Endothelial cell (in vitro differentiated cells): ENCODE data around the gene CFAP141. TPM values are rescaled to one million over a fixed set of nuclear protein-coding genes. Genes with fewer than 3 reads are reported as not detected.

Source experiments
- DNase-seq: peaks from one replicate; pipeline ENCODE4 v3.0.0; 2021; ENCODE audit warnings: low spot score
- H3K27ac Mint-ChIP-seq: one replicate; pipeline ENCODE4 v1.8.0; 2021; ENCODE audit warnings: mixed read lengths, inconsistent platforms; ENCODE audit not compliant: unreplicated experiment
- H3K27me3 Mint-ChIP-seq: one replicate; pipeline ENCODE4 v1.8.0; 2021; ENCODE audit warnings: mild to moderate bottlenecking, moderate library complexity, mixed read lengths, inconsistent platforms; ENCODE audit not compliant: unreplicated experiment
- H3K36me3 Mint-ChIP-seq: one replicate; pipeline ENCODE4 v1.8.0; 2021; ENCODE audit warnings: mild to moderate bottlenecking, low read depth, mixed read lengths, inconsistent platforms; ENCODE audit not compliant: unreplicated experiment
- H3K4me1 Mint-ChIP-seq: one replicate; pipeline ENCODE4 v1.8.0; 2021; ENCODE audit warnings: mild to moderate bottlenecking, mixed read lengths, inconsistent platforms; ENCODE audit not compliant: unreplicated experiment
- H3K4me3 Mint-ChIP-seq: one replicate; pipeline ENCODE4 v1.8.0; 2021; ENCODE audit warnings: mild to moderate bottlenecking, mixed read lengths, inconsistent platforms; ENCODE audit not compliant: unreplicated experiment
- H3K9me3 Mint-ChIP-seq: one replicate; pipeline ENCODE4 v1.8.0; 2021; ENCODE audit warnings: mixed read lengths, inconsistent platforms; ENCODE audit not compliant: unreplicated experiment
- total RNA-seq: library from RNA; stranded (reverse); fragmentation: NEBNext Ultra II Directional; extraction: Animal tissue kit (Norgen Biotek cat#: 25700); gene quantifications from one replicate; pipeline ENCODE4 v1.2.1, GENCODE V29; 2021; ENCODE audit not compliant: unreplicated experiment
- TF ChIP-seq, protein P1 (sequence below): fragments of 200-600 bp; sonication (generic); IDR thresholded peaks from one replicate; pipeline ENCODE4 v1.5.0; 2021; ENCODE audit warnings: antibody characterized with exemption; ENCODE audit not compliant: unreplicated experiment

Gene CFAP141
- total RNA-seq, 1 donor from 2014 or later = not detected

DNA sequence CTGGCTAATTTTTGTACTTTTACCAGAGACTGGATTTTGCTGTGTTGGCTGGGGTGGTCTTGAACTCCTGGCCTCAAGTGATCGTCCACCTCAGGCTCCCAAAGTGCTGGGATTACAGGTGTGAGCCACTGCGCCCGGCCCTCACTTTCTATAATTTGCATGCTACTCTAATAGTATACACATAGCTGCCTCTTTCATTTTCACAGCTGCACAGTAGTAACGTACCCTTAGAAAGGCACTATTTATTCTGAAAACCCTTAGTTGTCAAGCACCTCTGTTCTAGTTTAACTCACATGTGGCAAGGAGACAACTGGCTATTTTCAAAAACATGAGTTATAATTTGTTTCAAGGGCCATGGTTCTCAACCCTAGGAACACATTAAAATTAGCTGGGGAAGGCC lies 31.5 kb downstream of the CFAP141 start:
- peaks cover 55% of the 10 kb centered on the region for H3K36me3 Mint-ChIP-seq
- H3K4me1 Mint-ChIP-seq = peaks cover 59% of the 10 kb centered on the region
- peak overlapping the region; percentile 13 for H3K27ac Mint-ChIP-seq
- DNase-seq = no peak
- no peak overlapping the region for H3K4me3 Mint-ChIP-seq
- H3K27me3 Mint-ChIP-seq = peaks cover 7% of the 10 kb centered on the region
- TF ChIP-seq, protein P1, sequence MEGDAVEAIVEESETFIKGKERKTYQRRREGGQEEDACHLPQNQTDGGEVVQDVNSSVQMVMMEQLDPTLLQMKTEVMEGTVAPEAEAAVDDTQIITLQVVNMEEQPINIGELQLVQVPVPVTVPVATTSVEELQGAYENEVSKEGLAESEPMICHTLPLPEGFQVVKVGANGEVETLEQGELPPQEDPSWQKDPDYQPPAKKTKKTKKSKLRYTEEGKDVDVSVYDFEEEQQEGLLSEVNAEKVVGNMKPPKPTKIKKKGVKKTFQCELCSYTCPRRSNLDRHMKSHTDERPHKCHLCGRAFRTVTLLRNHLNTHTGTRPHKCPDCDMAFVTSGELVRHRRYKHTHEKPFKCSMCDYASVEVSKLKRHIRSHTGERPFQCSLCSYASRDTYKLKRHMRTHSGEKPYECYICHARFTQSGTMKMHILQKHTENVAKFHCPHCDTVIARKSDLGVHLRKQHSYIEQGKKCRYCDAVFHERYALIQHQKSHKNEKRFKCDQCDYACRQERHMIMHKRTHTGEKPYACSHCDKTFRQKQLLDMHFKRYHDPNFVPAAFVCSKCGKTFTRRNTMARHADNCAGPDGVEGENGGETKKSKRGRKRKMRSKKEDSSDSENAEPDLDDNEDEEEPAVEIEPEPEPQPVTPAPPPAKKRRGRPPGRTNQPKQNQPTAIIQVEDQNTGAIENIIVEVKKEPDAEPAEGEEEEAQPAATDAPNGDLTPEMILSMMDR = no peak
- no peaks in the 10 kb centered on the region for H3K9me3 Mint-ChIP-seq

DNA sequence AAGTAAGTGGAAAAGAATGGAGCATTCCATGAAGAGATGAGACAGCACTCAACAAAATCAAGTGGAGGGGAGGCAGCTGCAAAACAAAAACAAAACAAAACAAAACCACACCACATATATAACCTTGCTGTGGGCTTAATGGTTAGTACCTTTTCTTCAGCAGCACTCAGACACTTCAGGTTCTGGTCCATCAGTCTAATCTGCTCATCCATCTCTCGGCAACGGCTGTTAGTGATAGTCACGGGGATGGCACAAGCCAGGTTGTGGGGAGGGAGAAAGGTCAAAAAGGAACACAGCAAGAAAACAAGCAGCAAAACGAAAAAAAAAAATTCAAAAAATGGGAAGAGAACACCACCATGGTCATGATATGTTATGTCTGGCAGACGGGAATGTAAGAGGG lies 34.3 kb downstream of the CFAP141 start:
- H3K9me3 Mint-ChIP-seq = no peaks in the 10 kb centered on the region
- H3K4me1 Mint-ChIP-seq = peaks cover 34% of the 10 kb centered on the region
- peak overlapping the region; percentile 79 for H3K4me3 Mint-ChIP-seq
- TF ChIP-seq, protein P1 = no peak
- DNase-seq = no peak
- peak overlapping the region; percentile 73 for H3K27ac Mint-ChIP-seq
- H3K36me3 Mint-ChIP-seq = peaks cover 55% of the 10 kb centered on the region
- peaks cover 7% of the 10 kb centered on the region for H3K27me3 Mint-ChIP-seq

DNA sequence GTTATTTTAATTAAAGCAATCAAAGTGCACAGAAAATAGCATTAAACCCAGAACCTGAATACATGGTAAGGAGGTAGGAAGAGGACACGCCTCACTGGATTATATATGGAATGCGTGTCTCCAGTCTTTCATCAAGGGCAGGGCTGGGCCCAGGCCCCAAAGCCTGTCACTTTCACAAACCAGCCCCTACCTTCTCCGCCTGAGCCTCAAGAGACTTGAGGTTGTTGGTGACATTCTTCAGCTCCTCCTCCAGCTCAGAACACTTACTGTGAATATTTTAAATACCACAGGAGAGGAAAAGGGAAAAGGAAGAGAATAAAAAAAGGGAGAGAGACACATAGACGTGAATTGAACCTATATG lies 34.9 kb downstream of the CFAP141 start:
- Mint-ChIP-seq H3K27ac (no peak overlapping the region), H3K36me3 (peaks cover 57% of the 10 kb centered on the region), H3K4me1 (peaks cover 27% of the 10 kb centered on the region), H3K9me3 (no peaks in the 10 kb centered on the region), H3K27me3 (peaks cover 7% of the 10 kb centered on the region), H3K4me3 (peak overlapping the region; percentile 79)
- TF ChIP-seq, protein P1 = no peak
- DNase-seq = no peak

DNA sequence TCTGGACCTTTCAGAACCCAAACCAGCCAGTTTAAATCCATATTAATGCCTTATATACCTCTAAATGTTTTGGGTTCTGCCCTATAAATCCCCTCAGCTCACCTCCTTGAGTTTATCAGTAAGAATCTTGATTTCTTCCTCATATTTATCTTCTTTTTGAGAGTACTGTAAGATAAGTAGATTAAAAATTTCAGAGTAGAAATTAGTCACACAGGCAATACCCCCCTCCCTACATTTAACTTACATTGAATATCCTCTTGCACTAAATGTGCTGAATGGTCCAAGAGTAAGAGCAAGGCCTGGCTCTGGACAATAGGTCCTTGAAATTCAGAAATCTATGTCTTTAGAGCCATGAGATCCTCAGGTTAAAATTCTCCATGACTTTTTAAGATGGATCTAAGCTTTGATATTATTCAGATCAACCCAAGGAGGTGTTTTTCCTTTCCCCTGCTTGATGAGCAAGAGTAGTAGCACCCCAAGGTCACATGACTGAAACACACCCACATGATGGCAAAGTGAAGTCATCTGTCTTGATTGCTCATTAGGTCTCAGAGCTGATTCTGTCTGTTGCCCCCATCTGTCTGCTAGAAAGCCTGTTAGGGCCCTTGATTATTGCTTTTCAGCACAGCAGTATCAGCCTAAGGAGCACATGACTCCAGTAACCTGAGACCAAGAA lies 35.4 kb downstream of the CFAP141 start:
- TF ChIP-seq, protein P1 = no peak
- peaks cover 61% of the 10 kb centered on the region for H3K36me3 Mint-ChIP-seq
- H3K27me3 Mint-ChIP-seq = peaks cover 7% of the 10 kb centered on the region

DNA sequence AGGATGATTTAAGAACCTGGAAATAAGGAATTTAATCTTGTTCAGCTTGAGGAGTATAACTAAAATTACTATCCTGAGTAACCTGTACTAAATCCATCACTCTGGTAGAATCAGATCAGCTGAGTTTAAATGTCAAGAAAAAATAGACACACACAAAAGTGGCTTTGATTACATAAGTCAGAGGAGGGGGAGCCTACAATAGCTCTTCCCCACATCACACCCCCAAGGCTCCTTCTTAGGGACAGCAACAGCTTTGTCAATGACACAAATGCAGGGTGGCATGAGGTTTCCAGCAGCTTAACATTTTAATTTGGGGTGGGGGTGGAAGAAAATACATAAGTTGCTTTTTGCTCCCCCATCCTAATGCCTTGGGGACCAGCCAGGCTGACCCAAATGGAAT lies 38.7 kb downstream of the CFAP141 start:
- H3K36me3 Mint-ChIP-seq = peaks cover 77% of the 10 kb centered on the region
- H3K4me3 Mint-ChIP-seq = peak overlapping the region; percentile 57
- H3K27me3 Mint-ChIP-seq = peaks cover 17% of the 10 kb centered on the region
- no peak overlapping the region for H3K27ac Mint-ChIP-seq
- TF ChIP-seq, protein P1 = no peak
- H3K4me1 Mint-ChIP-seq = peaks cover 18% of the 10 kb centered on the region
- no peak for DNase-seq
- H3K9me3 Mint-ChIP-seq = no peaks in the 10 kb centered on the region

More for the DNA sequence above, 35.4 kb downstream of the CFAP141 start:
- Mint-ChIP-seq H3K9me3 (no peaks in the 10 kb centered on the region), H3K27ac (peak overlapping the region; percentile 48), H3K4me3 (no peak overlapping the region), H3K4me1 (peaks cover 22% of the 10 kb centered on the region)
- DNase-seq = no peak
